Activated T-helper 9 cell treated with anti-CD3 and anti-CD28 coated beads, Interleukin-2, amount 50 U/mL, for 16 hours (primary cell): ENCODE data around the gene STAP1.
"Not testable (repeated sequence)": the region's sequence is repeated elsewhere in the genome, so short reads cannot be mapped to it uniquely, and the experiment has no call there.

Experiments used
- DNase-seq: peaks from one replicate; pipeline ENCODE4 v3.0.0-alpha.2; 2020; ENCODE audit warnings: low read depth

STAP1 gene

DNA sequence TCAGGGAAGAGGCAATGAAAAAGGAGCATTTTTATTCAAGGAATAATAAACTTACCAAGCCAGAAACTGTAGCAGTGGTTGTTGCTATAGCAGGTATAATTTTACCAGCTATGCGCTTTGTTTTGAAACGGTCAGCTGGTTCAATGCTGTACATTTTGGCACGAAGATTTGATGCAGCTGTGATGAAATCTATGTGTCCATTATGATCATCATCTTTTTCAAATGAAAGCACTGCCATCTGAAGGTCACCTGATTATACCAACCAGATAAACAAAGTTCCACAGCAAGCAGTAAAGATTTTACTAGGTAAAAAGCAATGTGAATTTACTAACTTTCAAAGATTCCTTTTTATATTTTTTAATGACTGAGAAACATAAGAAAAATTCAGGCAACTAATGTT, 66.4 kb downstream of the STAP1 start:
- DNase-seq: no peak

DNA sequence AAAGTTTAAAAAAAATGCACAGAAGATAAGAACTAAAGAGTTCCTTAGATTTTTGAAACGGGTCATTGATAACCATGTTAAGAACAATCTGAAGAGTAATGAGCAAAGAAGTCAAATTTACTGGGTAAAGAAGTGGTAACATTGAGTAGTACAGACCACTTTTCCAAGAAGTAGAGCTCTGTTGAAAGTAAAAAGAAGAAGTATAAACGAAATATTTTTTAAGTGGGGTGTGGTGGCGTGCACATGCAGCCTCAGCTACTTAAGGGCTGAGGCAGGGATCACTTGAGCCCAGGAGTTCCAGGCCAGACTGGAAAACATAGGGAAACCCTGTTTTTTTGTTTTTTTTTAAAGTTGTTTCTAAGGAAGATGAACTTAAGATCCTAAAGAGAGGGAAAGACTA, 74.0 kb downstream of the STAP1 start:
- no peak for DNase-seq

DNA sequence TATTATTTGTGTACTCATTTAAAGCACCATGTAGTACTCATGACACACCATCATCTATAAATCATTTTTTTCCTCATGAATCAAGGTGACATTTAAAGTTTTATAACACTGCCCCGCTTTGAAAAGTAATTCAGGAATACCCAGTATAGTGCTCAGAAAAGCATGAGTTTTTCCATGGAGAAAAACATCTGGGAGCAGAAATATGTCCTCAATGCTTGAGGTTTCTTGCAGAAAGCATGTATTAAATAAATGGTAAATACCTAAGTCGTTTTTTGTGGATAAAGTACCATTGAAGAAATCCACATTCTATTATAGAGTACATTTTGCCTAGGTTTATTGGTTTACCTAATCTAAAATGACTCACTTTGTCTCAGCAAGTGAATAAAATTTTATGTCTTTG, 76.2 kb downstream of the STAP1 start:
- no peak for DNase-seq

DNA sequence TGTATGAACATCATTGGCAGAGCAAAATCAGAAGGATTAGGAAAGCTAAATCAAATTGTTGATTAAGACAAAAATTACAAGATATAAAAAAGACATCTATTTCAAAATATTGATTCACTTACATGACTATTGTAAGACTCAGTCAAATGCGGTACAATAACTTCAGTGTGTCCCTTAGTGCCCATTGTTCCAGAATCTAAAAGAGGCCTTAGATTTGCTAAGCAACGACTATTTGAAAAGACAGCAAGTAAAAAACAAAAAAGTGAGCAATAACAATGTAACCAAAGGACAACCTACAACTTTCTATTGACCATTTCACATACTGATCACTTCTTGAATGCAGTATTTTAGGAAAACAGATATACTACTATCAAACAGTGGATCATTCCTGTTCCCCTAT, 76.8 kb downstream of the STAP1 start:
- no peak for DNase-seq

DNA sequence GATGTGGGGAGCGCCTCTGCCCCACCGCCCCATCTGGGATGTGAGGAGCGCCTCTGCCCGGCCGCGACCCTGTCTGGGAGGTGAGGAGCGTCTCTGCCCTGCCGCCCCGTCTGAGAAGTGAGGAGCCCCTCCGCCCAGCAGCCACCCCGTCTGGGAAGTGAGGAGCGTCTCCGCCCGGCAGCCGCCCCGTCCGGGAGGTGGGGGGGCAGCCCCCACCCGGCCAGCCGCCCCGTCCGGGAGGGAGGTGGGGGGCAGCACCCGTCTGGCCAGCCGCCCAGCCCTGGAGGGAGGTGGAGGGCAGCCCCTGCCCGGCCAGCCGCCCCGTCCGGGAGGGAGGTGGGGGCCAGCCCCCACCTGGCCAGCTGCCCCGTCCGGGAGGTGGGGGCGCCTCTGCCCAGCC, 78.5 kb downstream of the STAP1 start:
- DNase-seq: not testable (repeated sequence)

DNA sequence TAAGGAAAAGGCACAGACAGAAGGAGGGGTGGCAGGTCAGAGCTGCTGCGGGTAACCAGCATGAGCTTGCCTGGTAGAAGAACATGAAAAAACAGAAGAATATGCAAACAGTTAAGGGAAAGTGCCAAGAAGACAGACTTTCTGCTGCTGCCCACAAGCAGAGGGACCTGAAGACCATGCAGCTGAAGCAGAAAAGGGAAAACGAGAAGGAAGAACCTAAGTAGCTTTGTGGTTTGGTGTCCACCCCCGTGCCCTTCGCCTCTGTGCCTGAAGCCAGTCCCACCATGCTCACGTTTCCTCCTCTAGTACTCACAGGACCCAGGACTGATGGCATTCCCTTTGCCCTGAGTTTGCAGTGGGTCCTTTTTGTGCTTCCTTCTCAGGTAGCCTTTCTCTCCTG, 79.6 kb downstream of the STAP1 start:
- DNase-seq: no peak

DNA sequence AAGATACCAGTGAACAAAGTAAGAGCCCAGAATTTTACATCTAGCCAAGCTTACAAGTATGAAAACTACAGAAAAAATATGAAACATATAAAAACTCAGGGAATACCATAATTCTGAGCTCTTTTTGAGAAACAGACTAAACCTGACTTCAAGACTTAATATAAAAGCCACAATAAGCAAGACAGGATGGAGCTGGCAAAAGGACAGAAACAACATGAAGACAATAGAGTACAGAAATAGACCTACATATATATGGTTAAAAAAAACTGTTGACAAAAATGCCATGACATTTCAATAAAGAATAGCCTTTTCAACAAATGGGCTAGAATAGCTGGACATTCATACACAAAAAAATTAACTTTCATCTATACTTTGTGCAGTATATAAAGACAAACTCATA, 93.0 kb downstream of the STAP1 start:
- no peak for DNase-seq
